HG02943 (cell line): Measurements from ENCODE around the gene TCF19.

Source experiments
- ATAC-seq: cut with Tn5 transposase; IDR thresholded peaks from one replicate; pipeline ENCODE4 v1.9.1; 2021; ENCODE audit warnings: mild to moderate bottlenecking, low read depth, moderate library complexity; ENCODE audit not compliant: unreplicated experiment

The TCF19 gene

DNA sequence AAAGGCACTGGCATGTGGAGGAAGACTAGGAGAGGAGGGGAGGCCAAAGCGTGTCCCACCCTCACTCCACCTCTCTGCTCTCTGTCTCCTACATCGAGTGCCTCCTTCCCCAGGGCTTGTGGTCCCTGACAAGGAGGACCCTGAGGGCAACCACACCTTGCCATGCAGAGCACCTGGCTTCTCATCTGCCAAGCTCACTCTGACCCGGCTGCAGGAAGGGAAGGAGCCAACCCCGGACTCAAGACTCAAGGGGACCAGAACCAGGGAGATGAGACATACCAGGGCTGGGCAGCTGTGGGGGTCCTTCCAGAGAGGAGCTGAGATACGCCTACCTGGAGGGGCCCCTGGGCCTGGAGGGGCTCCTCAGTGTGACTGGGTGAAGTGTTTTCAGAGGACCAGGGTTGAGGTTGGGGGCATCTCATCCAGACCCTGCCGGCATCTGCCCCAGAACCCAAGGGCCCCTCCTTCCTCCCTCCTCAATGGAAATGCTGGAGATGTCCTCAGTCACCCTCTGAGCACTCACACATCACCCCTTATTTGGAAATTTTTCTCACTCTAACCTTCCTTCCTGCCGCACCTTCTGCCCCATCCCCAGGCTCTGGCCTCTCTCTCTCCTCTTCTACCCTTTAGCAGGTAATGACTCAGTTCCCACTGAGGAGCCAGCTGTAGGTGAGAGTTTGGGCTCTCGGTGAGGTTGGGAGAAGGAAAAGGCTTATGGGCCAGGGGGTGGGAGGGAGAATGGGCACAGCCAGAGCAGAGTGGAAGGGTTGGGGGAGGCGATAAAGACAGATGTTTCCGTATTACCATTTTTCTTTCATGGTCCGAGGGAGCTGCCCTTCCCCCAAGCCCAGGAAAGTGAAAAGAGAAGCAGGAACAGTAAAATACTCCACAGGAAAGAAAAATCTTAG lies 44.1 kb downstream of the TCF19 start:
- no peak for ATAC-seq

DNA sequence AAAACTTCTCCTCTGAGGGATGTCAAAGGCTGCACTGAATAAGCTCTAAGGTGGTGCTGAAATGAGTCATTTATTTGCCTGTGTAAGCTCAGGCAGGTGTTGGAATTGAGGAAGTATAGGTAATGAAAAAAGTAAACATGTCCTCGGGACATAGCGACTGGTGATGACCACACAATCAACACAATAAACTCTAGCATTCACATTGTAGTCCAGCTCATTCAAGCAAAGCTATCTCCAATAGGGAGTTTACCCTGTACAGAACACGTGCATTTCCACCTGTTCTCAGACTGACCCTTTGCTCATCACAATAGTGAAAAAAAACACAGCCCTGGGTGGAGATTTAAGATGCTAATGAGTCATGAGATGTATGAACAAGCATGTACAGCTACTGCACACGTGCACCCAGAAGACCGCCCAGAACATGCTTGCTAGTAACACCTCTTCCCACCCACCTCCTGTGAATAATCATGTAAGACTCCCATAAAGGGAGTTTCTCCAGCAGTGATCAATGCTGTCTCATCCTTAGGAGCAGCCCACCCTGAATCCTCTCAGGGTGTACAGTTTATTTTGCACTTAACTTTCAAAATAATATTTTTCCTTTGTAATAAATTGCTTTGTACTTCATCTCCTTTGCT lies 45.1 kb downstream of the TCF19 start:
- peak; percentile 50 for ATAC-seq

GRCh38 chr6:31204751-31205145 lies 46.4 kb downstream of the TCF19 start:
- no peak for ATAC-seq

GRCh38 chr6:31205638-31206037 lies 47.2 kb downstream of the TCF19 start:
- no peak for ATAC-seq

DNA sequence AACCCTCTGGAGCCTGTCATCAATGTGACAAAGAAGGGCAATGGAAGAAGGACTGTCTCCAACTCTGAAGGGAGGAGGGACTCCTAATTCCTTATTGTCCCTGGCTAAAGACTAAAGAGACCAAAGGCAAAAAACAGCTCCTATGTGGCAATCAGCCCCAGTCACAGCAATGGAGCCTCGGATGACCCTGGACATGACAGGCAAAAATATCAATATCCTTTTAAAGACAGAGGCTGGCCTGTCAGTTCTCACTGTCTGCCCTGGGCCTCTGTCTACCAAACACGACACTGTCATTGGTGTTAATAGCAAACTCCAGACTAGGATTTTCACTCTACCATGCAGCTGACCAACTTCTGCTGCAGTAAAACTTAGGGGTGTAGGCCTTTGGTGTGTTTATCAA lies 50.1 kb downstream of the TCF19 start:
- no peak for ATAC-seq

GRCh38 chr6:31209137-31209536 lies 50.7 kb downstream of the TCF19 start:
- ATAC-seq: no peak

- no peak for ATAC-seq
Measured at GRCh38 chr6:31210123-31210522, 51.7 kb downstream of the TCF19 start.

- no peak for ATAC-seq
Measured at GRCh38 chr6:31210741-31211532, 52.5 kb downstream of the TCF19 start.
